A549 (cell line): ENCODE data around the gene CALHM3.

Source experiments
- BCL3 ChIP-seq: fragments of >200 bp; sonication (Bioruptor Twin); formaldehyde crosslinking; IDR thresholded peaks from 3 replicates; pipeline ENCODE4 v1.6.1; 2016
- CEBPB ChIP-seq, 2 experiments: fragments of >200 bp in 1 of 2; sonication (Bioruptor Twin) in 1 of 2; formaldehyde crosslinking in 1 of 2; IDR thresholded peaks; 2 replicates each; pipeline ENCODE4 v1.6.1; 2012 to 2016
- CTCF ChIP-seq: fragments of >200 bp; sonication (Bioruptor Twin); formaldehyde crosslinking; IDR thresholded peaks from 3 replicates; pipeline ENCODE4 v1.5.1; 2016
- NPAS2 ChIP-seq: fragments of 250-450 bp; sonication (Bioruptor Pico); IDR thresholded peaks from 2 replicates; pipeline ENCODE4 v1.8.0; 2022; ENCODE audit warnings: mild to moderate bottlenecking, moderate library complexity, borderline replicate concordance
- PBX3 ChIP-seq: IDR thresholded peaks from 2 replicates; pipeline ENCODE4 v1.6.1; 2012
- POLR2A ChIP-seq: IDR thresholded peaks from 2 replicates; pipeline ENCODE4 v1.6.1; 2012; ENCODE audit warnings: mild to moderate bottlenecking, low read length
- RAD21 ChIP-seq, 2 experiments: fragments of >200 bp in 1 of 2; sonication (Bioruptor Twin) in 1 of 2; formaldehyde crosslinking in 1 of 2; IDR thresholded peaks in 1 of 2; conservative IDR thresholded peaks in 1 of 2; 2 replicates in 1 of 2; 3 replicates in 1 of 2; pipeline ENCODE4 v1.6.1; 2012 to 2018; ENCODE audit warnings: inconsistent platforms in 1 of 2
- RFX5 ChIP-seq: fragments of 450-650 bp; IDR thresholded peaks from 2 replicates; pipeline ENCODE4 v1.7.1; 2014; ENCODE audit warnings: antibody characterized with exemption, mild to moderate bottlenecking, moderate library complexity

- TF ChIP-seq POLR2A (no peak), CTCF (no peak), PBX3 (no peak), RFX5 (no peak), CEBPB (IDR thresholded peaks at IDR 0.05) (no peak), BCL3 (no peak), RAD21 (conservative IDR thresholded peaks at IDR 0.05 in 1 of 2, IDR thresholded peaks at IDR 0.05 in 1 of 2) (no peak), NPAS2 (CRISPR knock-in tag) (no peak)
Measured at GRCh38 chr10:103451091-103451813, 27.8 kb downstream of the CALHM3 start.
